ENCODE measurements around the gene PCDHGB4. TPM values are rescaled to one million over a fixed set of nuclear protein-coding genes. Genes with fewer than 3 reads are reported as not detected.

PCDHGB4 gene
- total and polyA plus RNA-seq, 10 of the 15 experiments (the other 5 are each of a cell fraction or from before 2014, with no cell fraction given) = 0.02 to 0.20 (median 0.04) TPM; not detected in 4

- TF ChIP-seq MXI1 (IDR thresholded peaks at IDR 0.05; ENCODE audit: low read depth, low read length) (no peak), MAX (IDR thresholded peaks at IDR 0.05; ENCODE audit: low read depth, low read length) (no peak), POU2F2 (IDR thresholded peaks at IDR 0.05; ENCODE audit: borderline replicate concordance, low read depth, low read length) (0 out of 3 replicates have a peak, but pooled peaks have one; percentile 22), EGR1 (IDR thresholded peaks at IDR 0.05; ENCODE audit: borderline replicate concordance in 1 of 2, low read depth in 2 of 2, low read length in 2 of 2) (peak in 1 of 2 experiments; percentile 61; a peak in 1 of 3 replicates), RAD21 (IDR thresholded peaks at IDR 0.05; ENCODE audit: insufficient read depth, low read depth, low read length) (peak; percentile 82), NFXL1 (IDR thresholded peaks at IDR 0.05; ENCODE audit: borderline replicate concordance) (no peak), SUZ12 (IDR thresholded peaks at IDR 0.05; ENCODE audit: unreplicated experiment) (no peak), CHD4 (IDR thresholded peaks at IDR 0.05) (no peak), HDGF (IDR thresholded peaks at IDR 0.05) (no peak), RB1 (IDR thresholded peaks at IDR 0.05; ENCODE audit: borderline replicate concordance) (peak; percentile 25; the same call in 1 of the 2 replicates), SP1 (IDR thresholded peaks at IDR 0.05; ENCODE audit: low read depth, low read length) (no peak), ZZZ3 (IDR thresholded peaks at IDR 0.05; ENCODE audit: control insufficient read depth, insufficient read length, low read depth) (no peak), ATF3 (IDR thresholded peaks at IDR 0.05; ENCODE audit: borderline replicate concordance, extremely low read depth, low read depth, low read length) (no peak), CBFB (IDR thresholded peaks at IDR 0.05; ENCODE audit: low read depth) (0 out of 2 replicates have a peak, but pooled peaks have one; percentile 16), MTA2 (IDR thresholded peaks at IDR 0.05; ENCODE audit: low read depth) (no peak), ZBTB40 (IDR thresholded peaks at IDR 0.05; ENCODE audit: borderline replicate concordance) (no peak), IRF5 (IDR thresholded peaks at IDR 0.05; ENCODE audit: borderline replicate concordance) (no peak), USF1 (IDR thresholded peaks at IDR 0.05; ENCODE audit: borderline replicate concordance, extremely low read length, insufficient read depth, low read depth, low read length) (no peak), E4F1 (IDR thresholded peaks at IDR 0.05; ENCODE audit: borderline replicate concordance, partially characterized antibody) (no peak)
Measured at GRCh38 chr5:141420855-141421488, 33.5 kb downstream of the PCDHGB4 start, which contains the start of gene PCDHGA11 (continued).

All from GM12878 (cell line).